ENCODE measurements around the gene CHD9.
"Not testable (repeated sequence)": the region's sequence is repeated elsewhere in the genome, so short reads cannot be mapped to it uniquely, and the experiment has no call there.

The CHD9 gene

DNA sequence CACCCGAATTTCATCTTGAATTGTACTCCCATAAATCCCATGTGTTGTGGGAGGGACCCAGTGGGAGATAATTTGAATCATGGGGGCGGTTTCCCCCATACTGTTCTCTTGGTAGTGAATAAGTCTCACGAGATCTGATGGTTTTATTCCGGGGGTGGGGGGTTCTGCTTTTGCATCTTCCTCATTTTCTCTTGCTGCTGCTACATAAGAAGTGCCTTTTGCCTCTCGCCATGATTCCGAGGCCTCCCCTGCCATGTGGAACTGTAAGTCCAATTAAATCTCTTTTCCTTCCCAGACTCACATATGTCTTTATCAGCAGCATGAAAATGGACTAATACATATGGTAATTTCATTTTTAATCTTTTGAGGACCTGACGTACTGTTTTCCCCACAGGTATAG, 20.7 kb downstream of the CHD9 start:
- DNase-seq: not testable (repeated sequence)

DNA sequence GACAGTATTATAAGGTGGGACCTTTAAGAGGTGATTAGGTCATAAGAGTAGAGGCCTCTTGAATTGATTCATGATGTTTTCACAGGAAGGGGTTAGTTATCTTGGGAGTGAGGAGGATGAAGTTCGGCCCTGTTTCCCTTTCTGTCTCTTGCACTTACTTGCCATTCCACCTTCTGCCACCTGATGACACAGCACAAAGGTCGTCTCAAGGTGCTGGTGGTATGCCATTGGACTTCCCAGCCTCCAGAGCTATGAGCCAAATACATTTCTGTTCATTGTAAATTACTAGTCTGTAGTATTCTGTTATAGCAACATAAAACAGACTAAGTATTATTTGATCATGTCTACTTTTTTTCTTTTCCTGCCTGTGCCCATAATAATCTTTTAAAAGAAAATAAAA, 23.5 kb downstream of the CHD9 start:
- DNase-seq: no peak

DNA sequence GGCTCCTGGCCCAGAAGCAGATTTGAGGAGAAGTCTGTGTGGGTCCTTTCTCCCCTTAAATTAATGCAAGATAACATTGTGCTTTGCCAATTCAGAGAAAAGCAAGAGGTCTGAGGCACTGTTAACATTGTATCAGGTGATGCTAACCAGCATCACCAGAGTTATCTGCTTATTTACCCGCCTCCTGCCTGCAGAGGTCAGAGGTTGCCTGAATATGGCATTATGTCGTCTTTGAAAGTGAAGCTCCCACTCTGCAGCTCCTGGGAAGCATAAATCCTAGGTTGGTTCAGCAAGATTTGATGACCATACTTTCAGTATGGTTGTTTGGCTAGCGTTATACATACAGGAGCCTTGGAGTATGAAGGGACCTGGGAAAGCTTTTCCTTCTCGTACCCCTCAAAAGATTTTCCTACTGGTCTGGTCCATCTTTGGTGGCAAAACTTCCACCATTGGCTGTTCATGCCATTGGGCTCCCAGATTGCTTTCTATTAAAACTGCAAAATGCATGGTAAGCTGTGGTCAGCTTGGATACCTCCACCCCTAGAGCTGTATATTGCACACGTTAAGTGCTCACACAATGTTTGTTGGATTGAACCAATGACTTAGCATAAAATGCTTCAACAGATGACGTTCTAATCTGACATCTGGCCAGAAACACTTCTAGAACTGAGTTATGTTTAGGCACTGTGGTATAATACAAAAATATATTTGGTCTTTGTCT, 24.1 kb downstream of the CHD9 start:
- DNase-seq: peak; percentile 73

DNA sequence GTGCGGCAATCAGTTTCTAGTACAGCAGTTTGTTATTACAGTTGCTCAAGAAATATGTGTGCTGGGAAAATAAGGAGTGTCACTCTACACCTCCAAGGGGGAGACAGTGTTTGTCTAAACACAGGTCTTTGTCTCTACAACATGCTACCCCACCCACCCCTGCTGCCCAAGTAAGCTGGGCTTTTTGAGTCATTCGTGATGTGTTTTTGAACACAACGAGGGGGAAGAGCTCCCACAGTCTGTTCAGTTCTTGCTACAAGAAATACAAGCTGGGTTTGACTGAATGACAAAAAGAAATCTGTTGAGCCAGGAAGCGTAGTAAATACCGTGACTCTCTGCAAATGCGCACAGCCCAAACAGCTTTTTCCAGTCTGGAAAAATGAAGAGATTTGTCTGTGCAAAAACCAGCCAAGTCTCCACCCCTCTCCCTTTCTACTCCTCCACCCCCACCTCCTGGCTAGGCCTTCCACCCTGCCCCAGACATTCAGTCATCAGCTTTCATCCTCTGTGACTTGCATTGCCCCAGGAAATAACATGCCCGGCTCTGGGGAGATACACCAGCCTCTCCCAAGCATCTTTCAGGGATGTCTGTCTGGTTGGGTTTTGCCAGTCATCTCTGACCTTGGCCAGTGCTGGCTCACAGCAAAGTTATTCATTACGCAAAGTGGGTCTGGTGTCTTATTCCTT, 25.7 kb downstream of the CHD9 start:
- no peak for DNase-seq

DNA sequence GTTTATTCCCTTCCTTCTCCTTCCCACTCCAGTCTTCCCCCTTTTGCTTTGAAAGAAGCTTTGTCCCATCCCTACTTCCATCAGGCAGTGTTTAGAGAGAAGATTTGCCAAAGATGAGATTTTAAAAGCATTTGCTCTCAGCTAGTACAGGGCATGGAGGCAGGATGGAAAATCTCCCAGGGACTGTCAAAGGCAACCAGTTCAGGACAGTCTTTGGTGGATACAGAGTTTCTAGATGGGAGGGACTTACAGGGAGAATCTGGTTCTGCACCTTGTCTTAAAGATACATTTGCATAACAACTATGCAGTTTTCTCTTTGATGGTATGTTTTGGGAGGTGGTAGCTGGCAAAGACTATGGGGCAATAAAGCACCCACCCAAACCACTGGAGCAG, 26.2 kb downstream of the CHD9 start:
- no peak for DNase-seq

DNA sequence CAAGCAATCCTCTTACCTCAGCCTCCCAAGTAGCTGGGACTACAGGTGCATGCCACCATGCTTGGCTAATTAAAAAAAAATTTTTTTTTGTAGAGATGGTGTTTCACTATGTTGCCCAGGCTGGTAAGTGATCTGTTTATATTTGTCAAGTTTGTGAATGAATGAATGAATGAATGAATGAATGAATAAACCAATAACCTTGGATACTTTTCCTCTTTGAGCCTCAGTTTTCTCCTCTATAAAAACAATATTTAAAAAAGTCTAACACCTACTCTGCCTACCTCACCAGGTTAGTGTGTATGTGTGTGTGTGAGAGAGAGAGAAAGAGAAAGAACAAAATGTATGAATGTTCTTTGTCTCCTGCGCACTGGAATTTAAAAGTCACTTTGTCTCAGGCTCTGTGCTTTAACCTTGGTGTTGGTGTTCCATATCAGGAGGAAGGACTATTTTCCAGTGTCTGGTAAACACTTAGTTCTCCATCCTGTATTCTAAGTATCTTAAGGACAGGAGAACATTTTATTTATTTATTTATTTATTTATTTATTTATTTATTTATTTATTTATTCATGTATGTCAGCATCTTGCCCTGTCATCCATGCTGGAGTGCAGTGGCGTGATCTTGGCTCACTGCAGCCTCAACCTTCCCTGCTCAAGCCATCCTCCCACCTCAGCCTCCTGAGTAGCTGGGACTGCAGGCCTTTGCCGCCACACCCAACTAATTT, 27.1 kb downstream of the CHD9 start:
- DNase-seq: no peak

DNA sequence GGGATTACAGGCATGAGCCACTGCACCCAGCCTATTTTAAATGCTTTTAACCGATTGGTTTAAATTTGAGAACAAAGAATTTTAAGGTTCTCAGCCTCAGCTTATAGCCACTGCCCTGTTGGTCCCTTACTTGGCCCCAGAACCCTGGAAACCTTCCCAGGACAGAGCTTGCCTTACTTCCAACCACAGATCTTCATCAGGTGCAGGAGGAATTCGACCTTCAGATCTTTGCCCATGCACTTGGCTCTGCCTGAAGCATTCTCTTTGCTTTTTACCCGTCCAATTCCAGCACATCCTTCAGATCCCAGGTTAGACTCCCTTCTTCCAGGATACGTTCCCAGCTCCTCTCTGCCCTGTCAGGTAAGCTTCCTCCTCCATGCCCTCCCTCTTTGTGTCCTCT, 27.7 kb downstream of the CHD9 start:
- DNase-seq: no peak

DNA sequence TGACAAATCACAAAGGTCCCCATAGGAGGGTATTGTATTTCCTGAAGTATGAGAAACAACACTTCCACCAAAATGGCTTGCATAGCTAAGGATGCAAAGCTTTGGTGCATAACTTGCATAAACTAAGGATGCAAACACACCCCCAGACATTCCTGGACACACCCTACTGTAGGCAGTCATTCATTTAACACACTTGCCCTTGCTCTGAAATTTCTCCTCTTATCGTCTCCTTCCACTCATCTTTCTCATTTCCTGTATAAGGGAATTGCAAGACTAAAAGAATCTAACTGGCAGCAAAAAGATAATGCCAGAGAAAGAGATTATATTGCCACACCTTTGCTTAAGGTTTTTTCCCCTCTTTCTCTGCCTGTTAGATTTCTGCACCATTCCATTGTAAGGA, 28.3 kb downstream of the CHD9 start:
- DNase-seq: peak; percentile 82

DNA sequence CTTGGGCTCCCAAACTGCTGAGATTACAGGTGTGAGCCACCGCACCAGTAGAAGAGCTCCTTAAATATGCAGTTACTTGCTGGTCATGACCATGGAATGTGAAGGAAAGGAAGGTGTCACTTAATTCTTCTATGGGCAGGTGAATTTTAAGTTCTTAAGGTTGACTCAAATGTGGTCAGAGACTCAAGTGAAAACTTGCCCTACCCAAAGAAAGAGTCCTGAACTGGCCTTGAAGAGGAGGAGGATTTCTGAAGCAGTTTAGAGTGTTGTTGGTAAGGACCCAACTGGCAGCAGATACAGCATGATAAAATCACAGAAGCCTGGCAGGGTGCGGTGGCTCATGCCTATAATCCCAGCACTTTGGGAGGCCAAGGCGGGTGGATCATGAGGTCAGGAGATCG, 29.4 kb downstream of the CHD9 start:
- DNase-seq: peak; percentile 41

DNA sequence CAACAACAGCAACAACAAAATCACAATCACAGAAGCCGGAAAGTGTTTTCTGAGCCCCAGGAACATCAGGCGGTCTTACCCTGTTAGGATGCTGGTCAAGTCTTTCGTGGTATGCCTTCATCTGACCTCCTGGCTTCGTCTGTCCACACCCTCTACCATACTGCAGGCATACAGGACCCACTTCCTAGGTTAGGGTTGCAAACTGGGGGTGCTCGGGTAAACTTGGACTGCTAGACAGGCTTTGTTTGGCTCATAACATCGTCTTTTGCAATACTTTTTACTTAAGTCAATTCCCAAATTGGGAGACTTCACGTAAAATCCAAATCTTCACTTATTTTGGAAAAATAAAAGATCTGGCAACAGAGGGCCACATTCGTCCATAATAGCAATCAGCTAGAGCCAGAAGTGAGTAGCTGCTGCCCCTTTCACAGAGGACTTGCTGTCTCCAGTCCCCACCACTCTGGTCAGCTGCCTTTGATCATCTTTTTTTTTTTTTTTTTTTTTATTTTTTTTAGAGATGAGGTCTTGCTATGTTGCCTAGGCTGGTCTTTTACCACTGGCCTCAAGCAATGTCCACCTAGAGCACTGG, 30.0 kb downstream of the CHD9 start:
- DNase-seq: no peak

DNA sequence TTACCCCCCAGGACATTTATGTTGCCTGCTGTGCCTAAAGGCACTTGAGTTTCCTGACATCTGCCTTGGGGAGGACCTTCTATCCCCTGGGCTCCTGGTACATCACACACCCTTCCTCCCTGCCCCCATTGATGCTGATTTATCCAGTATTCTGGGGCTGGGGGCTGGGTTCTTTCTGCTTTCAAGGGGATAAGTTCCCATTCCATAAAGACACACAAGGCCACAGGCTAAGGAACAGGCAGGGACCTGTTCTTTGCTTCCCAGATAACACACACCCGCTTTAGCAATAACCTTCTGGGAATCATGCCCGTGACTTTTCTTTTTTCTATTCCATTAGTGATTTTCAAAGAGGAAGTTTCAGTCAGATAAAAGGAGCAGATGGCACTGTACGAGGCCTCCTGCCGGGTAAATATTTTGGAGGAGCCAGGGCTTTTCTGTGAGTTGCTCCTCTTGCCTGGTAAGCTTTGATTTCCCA, 30.6 kb downstream of the CHD9 start:
- no peak for DNase-seq

DNA sequence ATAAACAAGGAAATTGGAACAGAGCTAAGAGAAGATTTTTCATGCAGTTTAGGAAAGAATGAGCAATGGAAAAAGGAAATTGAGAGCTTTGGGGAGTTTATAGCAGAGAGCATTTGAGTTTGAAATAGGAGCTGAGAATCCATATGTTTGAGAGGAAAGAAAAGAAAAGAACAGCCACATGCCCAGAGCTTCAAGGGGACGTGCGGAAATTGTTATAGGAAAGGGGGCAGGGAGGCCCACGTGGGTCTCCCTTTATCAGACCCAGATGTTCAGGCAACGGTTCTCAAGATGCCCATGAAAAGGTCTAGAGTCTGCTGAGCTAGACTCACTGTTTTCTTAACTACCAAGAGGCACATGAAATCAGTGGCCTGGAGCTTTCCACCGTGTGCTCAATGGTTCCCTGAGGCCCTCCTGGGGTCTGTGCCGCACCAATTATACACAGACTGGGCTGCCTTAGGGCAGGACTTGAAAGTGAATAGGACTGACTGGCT, 31.2 kb downstream of the CHD9 start:
- DNase-seq: peak; percentile 77

DNA sequence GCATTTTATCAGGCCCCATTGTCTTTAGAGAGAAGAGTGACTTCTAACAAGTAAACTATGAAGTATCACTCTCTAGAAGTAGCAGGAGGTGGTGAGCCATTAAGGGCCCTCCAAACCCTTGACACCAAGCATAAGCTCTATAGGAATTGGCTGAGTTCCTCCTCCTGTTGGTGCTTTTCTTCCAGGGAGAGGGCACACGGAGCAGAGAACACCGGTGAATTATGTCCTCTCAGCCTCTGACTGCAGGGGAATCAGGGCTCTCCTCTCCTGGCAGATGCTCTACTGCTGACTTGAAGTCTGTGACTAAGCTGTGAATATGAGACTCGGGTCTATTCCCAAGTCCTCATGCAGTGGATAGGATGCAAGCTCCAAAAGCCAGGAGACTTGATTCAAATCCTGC, 32.3 kb downstream of the CHD9 start:
- DNase-seq: no peak

DNA sequence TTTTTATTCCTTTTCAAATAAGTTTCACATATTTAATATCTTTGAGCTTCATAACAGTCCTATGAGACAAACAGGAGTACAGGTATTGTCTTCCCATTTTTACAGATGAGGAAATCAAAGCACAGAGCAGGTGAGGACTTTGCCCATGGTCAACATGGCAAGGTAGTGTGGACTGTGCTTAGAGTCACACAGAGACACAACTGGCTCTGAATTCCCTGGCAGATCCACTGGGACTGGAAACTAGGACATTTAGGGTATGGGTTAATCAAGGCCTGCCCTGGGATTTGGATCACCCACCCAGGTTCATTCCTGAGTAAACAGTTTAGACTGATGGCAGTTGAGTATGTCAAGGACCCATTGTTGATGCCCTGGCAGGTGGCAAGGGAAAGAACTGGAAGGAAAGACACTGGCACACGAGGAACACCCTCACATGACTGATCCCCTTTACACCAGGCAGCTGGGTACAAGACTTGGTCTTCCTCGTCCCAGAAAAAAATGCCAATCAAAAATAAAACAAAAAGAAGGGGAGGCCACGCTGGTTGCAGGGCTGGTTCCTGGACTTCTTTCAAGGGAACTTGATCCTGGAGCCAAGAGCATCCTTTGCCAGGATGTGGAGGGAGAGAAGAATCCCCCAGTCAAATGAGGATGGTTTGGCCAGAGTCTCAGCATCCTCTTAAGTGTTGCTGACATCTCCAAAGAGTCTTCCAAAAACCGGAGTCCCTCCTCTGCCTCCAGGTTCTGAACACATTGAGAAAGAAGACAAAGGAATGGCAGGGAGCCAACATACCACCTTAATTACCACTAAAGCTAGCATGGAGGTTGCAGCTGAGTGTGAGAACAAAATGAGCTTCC, 34.9 kb downstream of the CHD9 start:
- no peak for DNase-seq

DNA sequence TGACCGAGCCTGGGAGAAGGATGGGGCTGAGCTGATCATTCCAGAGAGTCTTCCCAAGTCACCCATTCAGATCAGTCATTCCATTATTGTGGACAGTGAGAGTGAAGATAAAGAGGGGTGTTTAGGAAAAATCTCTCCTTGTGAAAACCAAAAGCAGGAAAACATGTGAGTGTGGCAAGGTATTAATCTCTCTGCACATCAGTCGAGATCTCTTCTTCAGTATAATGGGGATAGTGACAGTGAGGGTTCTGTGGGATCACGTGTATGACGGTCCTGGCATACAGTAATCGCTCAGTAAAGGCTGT, 35.4 kb downstream of the CHD9 start:
- DNase-seq: no peak

DNA sequence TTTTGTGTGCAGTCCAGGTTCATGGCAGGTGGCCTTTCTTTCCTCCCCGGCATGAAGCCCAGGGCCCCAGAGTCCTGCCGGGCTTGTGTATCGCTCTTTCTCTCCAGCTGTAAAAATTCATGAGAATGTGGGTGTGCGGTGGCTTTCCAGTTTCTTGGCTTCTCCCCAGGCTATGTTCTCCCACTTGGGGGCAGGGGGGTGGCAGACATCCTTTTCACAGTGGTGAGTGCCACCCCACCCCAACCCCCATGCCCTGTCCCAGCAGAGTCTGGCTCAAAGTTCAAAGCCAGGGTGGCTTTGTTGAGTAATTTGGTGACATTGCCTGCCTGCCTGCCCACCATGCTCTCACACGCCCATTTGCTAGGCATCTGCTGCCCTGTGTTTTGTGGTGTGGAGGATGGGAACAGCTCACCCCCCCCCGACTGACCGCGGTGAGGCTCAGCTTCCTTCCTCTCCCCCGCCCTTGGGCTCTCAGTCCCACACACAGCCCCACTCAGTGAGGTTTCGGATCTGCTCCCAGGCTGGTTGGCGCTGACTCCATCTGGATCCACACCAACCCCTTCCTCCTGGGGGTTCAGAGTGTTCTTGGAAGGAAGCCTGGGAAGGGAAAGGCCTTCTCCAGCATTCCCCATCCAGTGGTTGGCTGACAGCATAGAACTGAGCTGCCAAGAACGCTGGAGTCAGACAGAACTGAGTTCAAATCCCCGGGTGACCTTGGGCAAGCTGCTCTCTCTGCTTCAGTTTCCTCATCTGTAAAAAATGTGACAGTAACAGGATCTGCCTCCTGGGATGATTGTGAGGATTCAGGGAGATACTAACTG, 36.0 kb downstream of the CHD9 start:
- DNase-seq: peak; percentile 36

DNA sequence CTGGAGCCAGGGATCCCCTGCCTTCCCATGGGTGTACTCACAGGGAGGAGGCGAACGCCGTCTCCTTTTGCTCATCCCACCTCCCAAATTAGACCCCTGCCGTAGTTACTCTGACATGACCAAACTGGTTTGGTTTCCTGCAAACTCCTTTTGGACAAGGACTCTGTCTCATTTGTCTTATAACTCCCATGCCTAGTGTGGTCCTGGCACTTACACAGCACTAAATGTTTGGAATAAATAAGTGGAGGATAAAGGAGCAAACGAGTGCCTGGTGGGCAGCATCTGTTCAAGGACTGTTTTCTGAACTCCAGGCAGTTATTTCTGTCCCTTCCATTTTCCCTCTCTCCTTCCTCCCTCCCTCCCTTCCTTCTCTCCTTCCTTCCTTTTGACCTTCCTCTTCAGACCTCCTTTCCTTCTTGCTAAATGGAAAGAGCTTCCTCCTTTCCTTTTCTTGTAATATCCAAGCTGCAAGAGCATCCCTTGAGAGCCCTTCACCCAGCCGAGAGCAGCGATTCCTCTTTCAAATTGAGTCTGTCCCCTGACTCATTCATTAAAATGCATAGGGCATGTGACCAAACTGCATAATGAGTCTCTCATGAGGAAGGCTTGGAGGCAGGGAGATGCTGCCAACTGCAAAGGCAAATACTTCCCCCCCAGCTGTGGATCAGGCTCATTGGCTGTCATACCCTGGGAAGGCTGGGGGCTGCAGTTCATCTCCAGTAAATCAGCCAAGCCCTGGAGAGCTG, 36.8 kb downstream of the CHD9 start:
- DNase-seq: peak; percentile 25

DNA sequence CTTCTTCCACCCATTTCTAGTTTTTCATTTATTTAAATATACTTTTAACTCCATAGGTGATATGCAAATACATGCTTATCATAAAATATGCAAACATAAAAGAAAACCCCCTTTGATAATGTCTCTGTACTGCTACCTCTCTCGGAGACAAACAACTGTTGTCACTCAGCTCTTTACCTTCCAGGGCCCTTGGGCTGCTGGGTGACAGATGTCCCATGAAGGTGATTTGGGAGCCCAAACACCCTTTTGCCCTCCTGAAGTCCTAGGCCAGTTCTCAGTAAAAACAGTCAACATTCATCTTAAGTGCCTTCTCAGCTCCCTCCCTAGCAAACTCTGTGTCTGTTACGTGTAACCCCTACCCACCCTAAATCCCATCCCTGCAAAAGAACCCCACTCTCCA, 37.5 kb downstream of the CHD9 start:
- DNase-seq: no peak

DNA sequence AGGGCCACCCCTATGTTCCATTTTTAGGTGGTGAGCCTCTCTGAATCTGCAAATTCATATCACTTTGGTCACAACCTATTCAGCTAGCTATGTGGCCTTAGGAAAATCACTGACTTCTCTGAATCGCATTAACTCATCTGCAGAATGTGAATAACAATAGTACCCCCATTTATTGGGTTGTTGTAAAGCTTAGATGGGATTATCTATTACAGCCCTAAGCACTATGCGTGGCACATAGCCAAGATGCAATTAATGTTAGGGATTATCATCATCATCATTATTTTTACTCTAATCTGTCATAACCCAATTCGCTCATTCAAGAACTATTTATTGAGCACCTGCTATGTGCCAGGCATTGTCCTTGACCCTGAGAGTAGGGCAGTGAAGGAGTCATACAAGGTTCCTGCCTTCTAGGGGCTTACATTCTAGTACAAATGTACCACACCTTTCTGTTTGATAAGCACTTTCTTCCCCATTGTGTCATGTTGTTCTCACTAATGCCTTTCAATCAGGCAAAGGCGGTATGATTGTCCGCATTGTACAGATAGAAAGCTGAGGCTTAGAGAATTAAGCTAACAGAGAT, 38.5 kb downstream of the CHD9 start:
- peak; percentile 22 for DNase-seq

DNA sequence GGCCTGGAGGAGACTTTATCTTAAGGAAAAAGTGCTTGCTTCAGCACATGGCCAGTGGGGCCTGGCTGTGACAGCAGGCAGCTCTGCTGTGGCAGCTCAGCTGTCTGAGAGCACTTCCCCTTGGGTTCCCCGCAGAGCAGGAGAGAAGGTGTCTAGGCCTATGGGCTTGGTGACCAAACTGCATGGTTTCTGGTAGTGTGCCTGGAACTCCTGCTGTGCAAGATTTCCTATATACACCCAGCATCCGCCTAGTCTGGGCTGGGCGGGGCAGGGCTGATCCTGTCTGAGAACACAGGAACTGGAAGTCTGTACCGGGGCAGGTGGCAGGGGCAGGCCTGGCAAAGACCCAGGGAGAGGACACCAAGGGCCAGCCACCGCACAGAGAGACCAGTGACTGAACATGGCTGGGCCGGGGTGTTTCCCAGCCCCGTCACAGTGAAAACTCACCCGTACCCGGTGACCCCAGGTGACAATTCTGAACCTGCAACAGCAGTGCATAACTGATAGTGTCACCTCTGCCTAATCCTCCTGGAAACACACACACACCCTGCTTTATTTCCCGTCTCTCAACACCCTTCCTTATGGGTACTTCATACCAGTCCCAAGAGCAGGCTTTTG, 39.3 kb downstream of the CHD9 start:
- DNase-seq: peak; percentile 65

Data from hematopoietic multipotent progenitor cell treated with erythropoietin and hydrocortisone succinate and interleukin-3 and kit ligand, for 8 days (in vitro differentiated cells).